PC-3 (cell line): ENCODE results near the gene C11orf97. TPM values are rescaled to one million over a fixed set of nuclear protein-coding genes. Genes with fewer than 3 reads are reported as not detected.

ENCODE experiments used
- ATAC-seq: fragments of 200-7000 bp; cut with Tn5 transposase; 2 replicates; pipeline ENCODE4 v1.9.1; 2020; ENCODE audit warnings: mild to moderate bottlenecking, moderate library complexity
- BruUV-seq: library from RNA; stranded (reverse); fragments of 400-500 nt; replicated peaks from 2 replicates; lab custom pipeline; 2021; lab: Mats Ljungman, UMichigan
- CTCF ChIA-PET: fragments of 300-600 bp; sonication (Branson Sonifier 250); formaldehyde crosslinking; loops from one replicate; lab custom pipeline; 2022; ENCODE audit warnings: antibody characterized with exemption; lab: Charles Lee
- POLR2A ChIA-PET: fragments of 300-600 bp; sonication (Branson Sonifier 250); formaldehyde crosslinking; loops from one replicate; lab custom pipeline; 2022; ENCODE audit warnings: antibody characterized with exemption; ENCODE audit not compliant: unreplicated experiment; lab: Charles Lee
- DNase-seq: peaks from one replicate; pipeline ENCODE4 v3.0.0-alpha.2; 2015
- H2AFZ ChIP-seq: fragments of 300-600 bp; sonication (generic); 2 replicates; pipeline ENCODE4 v1.6.0; 2016; ENCODE audit warnings: antibody characterized with exemption, low read length
- H3F3A ChIP-seq: fragments of 300-600 bp; sonication (generic); one replicate; pipeline ENCODE4 v1.6.0; 2017; ENCODE audit warnings: antibody characterized with exemption, low read length, control low read depth, mild to moderate bottlenecking; ENCODE audit not compliant: unreplicated experiment
- H3K27ac ChIP-seq: fragments of 300-600 bp; sonication (generic); 2 replicates; pipeline ENCODE4 v1.5.1; 2016; ENCODE audit warnings: mild to moderate bottlenecking, low read length
- H3K27me3 ChIP-seq: fragments of 300-600 bp; sonication (generic); 2 replicates; pipeline ENCODE4 v1.6.1; 2016; ENCODE audit warnings: low read length, mixed read lengths
- H3K36me3 ChIP-seq: fragments of 300-600 bp; sonication (generic); 2 replicates; pipeline ENCODE4 v1.6.1; 2016; ENCODE audit warnings: low read depth, mixed run types, low read length, mixed read lengths
- H3K4me1 ChIP-seq: fragments of 300-600 bp; sonication (generic); 2 replicates; pipeline ENCODE4 v1.5.1; 2016; ENCODE audit warnings: low read length; ENCODE audit not compliant: insufficient read depth
- H3K4me2 ChIP-seq: fragments of 300-600 bp; sonication (generic); 2 replicates; pipeline ENCODE4 v1.6.0; 2016; ENCODE audit warnings: low read length
- H3K4me3 ChIP-seq: fragments of 300-600 bp; sonication (generic); 2 replicates; pipeline ENCODE4 v1.5.1; 2016; ENCODE audit warnings: mild to moderate bottlenecking, low read length, mixed read lengths
- H3K79me2 ChIP-seq: fragments of 300-600 bp; sonication (generic); 2 replicates; pipeline ENCODE4 v1.6.1; 2017; ENCODE audit warnings: low read length, mixed read lengths
- H3K9ac ChIP-seq: fragments of 300-600 bp; sonication (generic); 2 replicates; pipeline ENCODE4 v1.6.0; 2016; ENCODE audit warnings: mild to moderate bottlenecking, low read length
- H3K9me2 ChIP-seq: fragments of 300-600 bp; sonication (generic); replicated peaks from 2 replicates; pipeline ENCODE4 v1.6.1; 2016; ENCODE audit warnings: mixed run types, low read length, mixed read lengths
- H3K9me3 ChIP-seq: fragments of 300-600 bp; sonication (generic); 2 replicates; pipeline ENCODE4 v1.6.1; 2016; ENCODE audit warnings: low read length, mixed read lengths
- H4K20me1 ChIP-seq: fragments of 300-600 bp; sonication (generic); 2 replicates; pipeline ENCODE4 v1.6.1; 2016; ENCODE audit warnings: low read length, mixed read lengths
- EZH2 ChIP-seq: fragments of 300-600 bp; sonication (generic); IDR thresholded peaks from one replicate; pipeline ENCODE4 v1.6.1; 2017; ENCODE audit warnings: antibody characterized with exemption, mild to moderate bottlenecking, low read length; ENCODE audit not compliant: unreplicated experiment
- EZH2phosphoT487 ChIP-seq: fragments of 300-600 bp; sonication (generic); IDR thresholded peaks from 2 replicates; pipeline ENCODE4 v1.6.1; 2018; ENCODE audit warnings: mild to moderate bottlenecking, antibody characterized with exemption, low read length, borderline replicate concordance
- intact Hi-C: fragments of 100-400 bp; cut with micrococcal nuclease; formaldehyde crosslinking; loops from 2 replicates; pipeline ENCODE4 v1.9.0; 2023
- total RNA-seq: library from RNA; depleted of rRNA; stranded (reverse); fragments of >200 nt; gene quantifications from 2 replicates; pipeline ENCODE4 v1.2.3, GENCODE V29; 2014
- TF ChIP-seq, protein P1 (sequence below): fragments of 300-600 bp; sonication (generic); conservative IDR thresholded peaks from 2 replicates; pipeline ENCODE4 v1.5.1; 2017; ENCODE audit warnings: antibody characterized with exemption, low read depth, mild to moderate bottlenecking, low read length

Gene C11orf97
- total RNA-seq, 1 experiment from 2014 or later = not detected

DNA sequence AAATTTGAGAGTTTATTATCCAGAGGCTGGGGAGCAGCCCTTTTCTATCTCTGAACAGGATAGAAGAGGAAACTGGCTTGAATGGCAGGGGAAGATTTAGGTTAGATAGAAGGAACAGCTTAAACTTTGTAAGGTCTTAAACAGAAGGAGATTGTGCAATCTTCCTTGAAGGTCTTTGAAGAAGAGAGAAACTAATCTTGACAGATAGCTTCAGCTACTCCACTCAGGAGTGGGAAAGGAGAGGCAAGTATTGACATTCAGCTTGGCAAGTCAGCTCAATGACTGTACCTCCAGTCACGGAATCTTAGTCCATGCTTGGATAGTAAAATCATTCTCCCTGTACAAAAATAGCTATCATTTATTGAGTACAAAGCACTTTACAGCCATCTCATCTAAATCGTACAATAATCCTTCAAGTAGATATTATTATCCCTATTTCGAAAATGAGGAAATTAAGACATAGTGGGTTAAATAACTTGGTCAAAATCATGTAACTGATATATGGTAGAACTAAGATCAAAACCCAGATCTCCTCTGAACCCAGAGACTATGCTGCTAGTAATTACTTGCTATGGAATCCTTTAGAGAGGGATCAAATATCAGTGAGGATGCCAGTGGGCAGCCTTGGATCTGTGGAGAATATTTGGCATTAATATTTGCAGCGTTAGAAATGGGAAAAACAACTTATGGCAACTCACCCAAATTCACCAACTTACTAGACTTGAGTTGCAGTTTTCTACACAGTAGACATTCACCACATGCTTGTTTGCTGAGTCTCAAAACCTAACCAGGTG lies 14.6 kb downstream of the C11orf97 start:
- ATAC-seq = no peak
- Histone ChIP-seq H3K79me2 (no peaks in the 10 kb centered on the region), H3K9ac (no peak overlapping the region), H2AFZ (no peak overlapping the region), H3K9me3 (no peaks in the 10 kb centered on the region), H3K27ac (no peak overlapping the region), H4K20me1 (no peaks in the 10 kb centered on the region), H3K36me3 (no peaks in the 10 kb centered on the region), H3F3A (no peaks in the 10 kb centered on the region), H3K9me2 (no peaks in the 10 kb centered on the region), H3K4me2 (no peak overlapping the region), H3K4me1 (no peaks in the 10 kb centered on the region), H3K27me3 (no peaks in the 10 kb centered on the region), H3K4me3 (no peak overlapping the region)
- no peak for DNase-seq
- no TSS peak for BruUV-seq
- CTCF ChIA-PET = no interaction called here
- intact Hi-C loops = loop anchor here (1.0 kb wide), 1 partner anchor 10 kb away; no protein-coding TSS in a partner anchor
- POLR2A ChIA-PET = no interaction called here
- no peak for TF ChIP-seq EZH2
- no peak for TF ChIP-seq EZH2phosphoT487
- TF ChIP-seq, protein P1, sequence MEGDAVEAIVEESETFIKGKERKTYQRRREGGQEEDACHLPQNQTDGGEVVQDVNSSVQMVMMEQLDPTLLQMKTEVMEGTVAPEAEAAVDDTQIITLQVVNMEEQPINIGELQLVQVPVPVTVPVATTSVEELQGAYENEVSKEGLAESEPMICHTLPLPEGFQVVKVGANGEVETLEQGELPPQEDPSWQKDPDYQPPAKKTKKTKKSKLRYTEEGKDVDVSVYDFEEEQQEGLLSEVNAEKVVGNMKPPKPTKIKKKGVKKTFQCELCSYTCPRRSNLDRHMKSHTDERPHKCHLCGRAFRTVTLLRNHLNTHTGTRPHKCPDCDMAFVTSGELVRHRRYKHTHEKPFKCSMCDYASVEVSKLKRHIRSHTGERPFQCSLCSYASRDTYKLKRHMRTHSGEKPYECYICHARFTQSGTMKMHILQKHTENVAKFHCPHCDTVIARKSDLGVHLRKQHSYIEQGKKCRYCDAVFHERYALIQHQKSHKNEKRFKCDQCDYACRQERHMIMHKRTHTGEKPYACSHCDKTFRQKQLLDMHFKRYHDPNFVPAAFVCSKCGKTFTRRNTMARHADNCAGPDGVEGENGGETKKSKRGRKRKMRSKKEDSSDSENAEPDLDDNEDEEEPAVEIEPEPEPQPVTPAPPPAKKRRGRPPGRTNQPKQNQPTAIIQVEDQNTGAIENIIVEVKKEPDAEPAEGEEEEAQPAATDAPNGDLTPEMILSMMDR = no peak

GRCh38 chr11:94528551-94528950 lies 16.3 kb downstream of the C11orf97 start:
- TF ChIP-seq EZH2phosphoT487 (no peak), EZH2 (no peak)
- TF ChIP-seq, protein P1 = no peak
- no peak overlapping the region for H2AFZ ChIP-seq
- intact Hi-C loops = no loop called here

DNA sequence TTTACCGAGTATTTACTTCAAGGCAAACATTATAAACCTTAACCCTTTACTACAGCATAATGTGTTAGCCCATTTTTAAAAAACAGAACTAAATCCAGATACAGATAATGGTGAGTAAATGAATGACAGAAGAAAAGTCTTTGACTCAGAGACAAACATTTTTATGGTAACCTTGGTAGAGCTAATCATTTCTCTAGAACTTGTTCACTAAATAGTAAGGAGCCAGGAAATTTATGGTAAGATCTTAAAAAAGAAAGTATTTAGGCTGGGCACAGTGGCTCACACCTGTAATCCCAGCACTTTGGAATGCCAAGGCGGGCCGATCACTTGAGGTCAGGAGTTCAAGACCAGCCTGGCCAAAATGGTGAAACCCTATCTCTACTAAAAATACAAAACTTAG lies 19.9 kb downstream of the C11orf97 start:
- no peaks in the 10 kb centered on the region for H3K9me2 ChIP-seq
- no peaks in the 10 kb centered on the region for H3K36me3 ChIP-seq
- no peak for ATAC-seq
- DNase-seq = no peak
- H4K20me1 ChIP-seq = no peaks in the 10 kb centered on the region
- ChIA-PET POLR2A (no interaction called here), CTCF (no interaction called here)
- intact Hi-C loops = loop anchor here (10.0 kb wide), 2 partner anchors 233 to 353 kb away; partner anchors contain the start of gene AMOTL1
- H3K27ac ChIP-seq = no peak overlapping the region
- H3K79me2 ChIP-seq = no peaks in the 10 kb centered on the region
- H3K4me3 ChIP-seq = no peak overlapping the region
- H3K4me2 ChIP-seq = no peak overlapping the region
- H3K9me3 ChIP-seq = no peaks in the 10 kb centered on the region
- H2AFZ ChIP-seq = no peak overlapping the region
- BruUV-seq = no TSS peak
- H3K27me3 ChIP-seq = no peaks in the 10 kb centered on the region
- TF ChIP-seq, protein P1 = no peak
- no peak for TF ChIP-seq EZH2
- TF ChIP-seq EZH2phosphoT487 = no peak
- H3F3A ChIP-seq = no peaks in the 10 kb centered on the region
- peaks cover 14% of the 10 kb centered on the region for H3K4me1 ChIP-seq
- no peak overlapping the region for H3K9ac ChIP-seq

More at GRCh38 chr11:94528551-94528950, 16.3 kb downstream of the C11orf97 start:
- H3K4me3 ChIP-seq = no peak overlapping the region
- no peak overlapping the region for H3K9ac ChIP-seq
- no peaks in the 10 kb centered on the region for H3K9me2 ChIP-seq
- no peaks in the 10 kb centered on the region for H4K20me1 ChIP-seq
- peak; percentile 9 for DNase-seq
- no peak overlapping the region for H3K27ac ChIP-seq
- H3K36me3 ChIP-seq = no peaks in the 10 kb centered on the region
- H3F3A ChIP-seq = no peaks in the 10 kb centered on the region
- ChIA-PET POLR2A (no interaction called here), CTCF (no interaction called here)
- H3K4me2 ChIP-seq = no peak overlapping the region
- H3K4me1 ChIP-seq = no peaks in the 10 kb centered on the region
- H3K27me3 ChIP-seq = no peaks in the 10 kb centered on the region
- no peaks in the 10 kb centered on the region for H3K79me2 ChIP-seq
- BruUV-seq = no TSS peak
- no peaks in the 10 kb centered on the region for H3K9me3 ChIP-seq
- ATAC-seq = no peak
